ENCODE results near the gene KCNT2. TPM values are rescaled to one million over a fixed set of nuclear protein-coding genes. Genes with fewer than 3 reads are reported as not detected.

Gene KCNT2
- total and polyA plus RNA-seq, 2 of the 8 experiments (the other 6 are each of a cell fraction or from before 2014, with no cell fraction given), result 2.3 to 10.2 TPM

DNA sequence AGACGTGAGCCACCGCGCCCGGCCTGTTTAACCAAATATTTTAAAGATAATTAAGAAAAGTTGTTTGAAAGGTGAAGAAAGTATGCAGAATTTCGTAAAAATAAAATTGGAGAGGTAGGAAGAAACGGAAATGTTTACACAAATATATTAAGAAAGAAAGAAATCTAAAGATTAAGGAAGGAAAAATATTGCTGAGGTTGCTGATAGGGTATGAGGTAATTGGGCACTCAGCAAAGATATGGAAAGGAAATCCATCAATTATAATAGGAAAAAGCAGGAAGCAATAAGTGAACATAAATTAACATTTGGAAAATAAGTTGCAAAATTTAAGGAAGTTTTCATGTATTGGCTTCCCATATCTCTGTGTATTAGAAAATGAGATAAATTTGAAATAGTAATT, 225.9 kb downstream of the KCNT2 start:
- Histone ChIP-seq H3K4ac (replicated peaks; ENCODE audit: insufficient read length, low read depth, low read length) (no peak overlapping the region), H3K14ac (ENCODE audit: insufficient read length) (no peak overlapping the region), H2BK120ac (replicated peaks; ENCODE audit: low read depth, low read length) (no peak overlapping the region), H2AFZ (ENCODE audit: low read length) (no peak overlapping the region), H4K20me1 (replicated peaks in 1 of 2; ENCODE audit: control insufficient read depth in 1 of 2, insufficient read depth in 2 of 2, low read length in 2 of 2) (no peaks in the 10 kb centered on the region), H3K4me3 (ENCODE audit: extremely low read depth in 1 of 4, insufficient read depth in 2 of 4, low read depth in 3 of 4, low read length in 4 of 4) (no peak overlapping the region), H2AK5ac (ENCODE audit: low read depth, low read length) (no peak overlapping the region), H4K5ac (ENCODE audit: insufficient read length, low read depth, low read length) (no peak overlapping the region), H3K23ac (ENCODE audit: insufficient read length) (no peak overlapping the region), H2BK15ac (ENCODE audit: low read length) (no peak overlapping the region), H3K56ac (replicated peaks; ENCODE audit: insufficient read length, low read depth, low read length) (no peak overlapping the region), H3K79me2 (ENCODE audit: control insufficient read depth in 1 of 2, insufficient read depth in 2 of 2, low read length in 2 of 2) (no peaks in the 10 kb centered on the region), H3K4me2 (ENCODE audit: insufficient read depth in 1 of 2, low read depth in 2 of 2, low read length in 2 of 2) (no peak overlapping the region), H3K9me3 (ENCODE audit: insufficient read depth in 2 of 2, low read depth in 1 of 2, low read length in 1 of 2) (no peaks in the 10 kb centered on the region), H3K27ac (ENCODE audit: low read depth, low read length) (no peak overlapping the region), H3K4me1 (replicated peaks in 1 of 4; ENCODE audit: control insufficient read depth in 3 of 4, insufficient read depth in 4 of 4, low read length in 3 of 4) (no peaks in the 10 kb centered on the region), H3K18ac (ENCODE audit: extremely low read depth, low read length) (no peak overlapping the region), H2BK5ac (ENCODE audit: low read depth, low read length) (no peak overlapping the region), H3K23me2 (ENCODE audit: low read depth, low read length) (no peaks in the 10 kb centered on the region), H2BK12ac (ENCODE audit: low read depth, low read length) (no peak overlapping the region), H3K27me3 (replicated peaks in 1 of 4; ENCODE audit: control insufficient read depth in 3 of 4, extremely low read depth in 1 of 4, insufficient read depth in 3 of 4, low read length in 3 of 4) (no peaks in the 10 kb centered on the region), H4K91ac (replicated peaks; ENCODE audit: insufficient read length, low read length) (no peak overlapping the region), H3K9ac (replicated peaks in 1 of 4; ENCODE audit: extremely low read depth in 1 of 4, low read depth in 3 of 4, low read length in 3 of 4) (no peak overlapping the region), H3K36me3 (ENCODE audit: control insufficient read depth in 2 of 4, insufficient read depth in 4 of 4, low read length in 3 of 4) (no peaks in the 10 kb centered on the region), H2BK20ac (ENCODE audit: low read length) (no peak overlapping the region), H3K79me1 (ENCODE audit: low read depth, low read length) (no peaks in the 10 kb centered on the region), H4K8ac (ENCODE audit: extremely low read depth, insufficient read depth, low read length) (no peak overlapping the region)
- ChIA-PET CTCF (ENCODE audit: partially characterized antibody) (interaction anchor here (0.7 to 1.7 kb wide), 2 partner anchors 13 to 27 kb away, joined by 3 to 6 read pairs; no protein-coding TSS in a partner anchor), POLR2A (ENCODE audit: partially characterized antibody) (no interaction called here)
- DNase-seq (ENCODE audit: low read depth in 1 of 2, low spot score in 2 of 2) (no peak), FAIRE-seq (no peak)
- WGBS, 2 experiments (ENCODE audit: extremely low coverage in 1 of 2, insufficient coverage in 1 of 2, insufficient read length in 1 of 2, insufficient replicate concordance in 2 of 2, low coverage in 1 of 2, low lambda C conversion rate in 2 of 2, missing lambda C conversion rate in 1 of 2), result 98 to 100% methylated on average over 2 to 6 of the region's 6 CpGs
- TF ChIP-seq BCL11A (IDR thresholded peaks at IDR 0.05; ENCODE audit: low read depth in 2 of 2, low read length in 2 of 2) (no peak), RNF2 (IDR thresholded peaks at IDR 0.05; ENCODE audit: borderline replicate concordance, low read depth, low read length, missing control alignments, poor library complexity, severe bottlenecking) (no peak), CTBP2 (IDR thresholded peaks at IDR 0.05; ENCODE audit: borderline replicate concordance, insufficient read depth, insufficient read length, low read length) (no peak), NANOG (IDR thresholded peaks at IDR 0.05; ENCODE audit: insufficient read depth, low read depth, low read length, poor library complexity, severe bottlenecking) (no peak), TAF7 (optimal IDR thresholded peaks at IDR 0.05; ENCODE audit: borderline replicate concordance, low read depth, low read length) (no peak), CHD1 (IDR thresholded peaks at IDR 0.05; ENCODE audit: low read depth, low read length) (no peak), ZNF274 (IDR thresholded peaks at IDR 0.05; ENCODE audit: borderline replicate concordance, extremely low read depth, low read length) (no peak), SP4 (IDR thresholded peaks at IDR 0.05; ENCODE audit: low read length) (no peak), POU5F1 (IDR thresholded peaks at IDR 0.05; ENCODE audit: low read depth, low read length) (no peak), RFX5 (IDR thresholded peaks at IDR 0.05; ENCODE audit: borderline replicate concordance, low read depth, low read length) (no peak), SIN3A (conservative IDR thresholded peaks at IDR 0.05 in 1 of 2, IDR thresholded peaks at IDR 0.05 in 1 of 2; ENCODE audit: low read depth in 1 of 2, low read length in 2 of 2) (no peak), SRF (IDR thresholded peaks at IDR 0.05; ENCODE audit: low read depth, low read length) (no peak), EGR1 (IDR thresholded peaks at IDR 0.05; ENCODE audit: borderline replicate concordance, low read depth, low read length) (no peak)
- TF ChIP-seq, protein P1, sequence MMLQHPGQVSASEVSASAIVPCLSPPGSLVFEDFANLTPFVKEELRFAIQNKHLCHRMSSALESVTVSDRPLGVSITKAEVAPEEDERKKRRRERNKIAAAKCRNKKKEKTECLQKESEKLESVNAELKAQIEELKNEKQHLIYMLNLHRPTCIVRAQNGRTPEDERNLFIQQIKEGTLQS (IDR thresholded peaks at IDR 0.05; ENCODE audit: insufficient read depth, low read depth, low read length), result no peak

Data from H1 (cell line).